ENCODE results near the gene SIGLEC9. TPM values are rescaled to one million over a fixed set of nuclear protein-coding genes. Genes with fewer than 3 reads are reported as not detected.

The SIGLEC9 gene
- total RNA-seq, 1 experiment from 2014 or later, result not detected

GRCh38 chr19:51144482-51145045 is 19.9 kb downstream of the SIGLEC9 start:
- Histone ChIP-seq H4K20me1 (ENCODE audit: insufficient read depth) (no peaks in the 10 kb centered on the region), H3K4me2 (ENCODE audit: low read length) (no peak overlapping the region), H3K27me3 (ENCODE audit: insufficient read depth, low read length) (peaks cover 3% of the 10 kb centered on the region; the same call in 1 of the 2 replicates), H3K9ac (ENCODE audit: low read length) (no peak overlapping the region), H3K27ac (ENCODE audit: low read depth, low read length) (no peak overlapping the region), H3K9me2 (ENCODE audit: insufficient read depth) (no peaks in the 10 kb centered on the region), H3K36me3 (ENCODE audit: control insufficient read depth in 1 of 2, insufficient read depth in 2 of 2, low read length in 2 of 2) (no peaks in the 10 kb centered on the region), H3K4me1 (ENCODE audit: control insufficient read depth in 1 of 2, insufficient read depth in 2 of 2, low read length in 2 of 2) (no peaks in the 10 kb centered on the region), H3K4me3 (replicated peaks in 1 of 2; ENCODE audit: low read depth in 1 of 2, low read length in 2 of 2) (no peak overlapping the region), H3K79me2 (ENCODE audit: insufficient read depth, low read length) (no peaks in the 10 kb centered on the region), H3K9me3 (ENCODE audit: control insufficient read depth in 1 of 2, insufficient read depth in 1 of 2, low read depth in 1 of 2, low read length in 2 of 2) (no peaks in the 10 kb centered on the region), H2AFZ (ENCODE audit: low read depth, low read length, poor library complexity, severe bottlenecking) (no peak overlapping the region)
- ChIA-PET CTCF (interaction anchor here (1.1 to 1.3 kb wide), 2 partner anchors 14 to 263 kb away, joined by 3 read pairs; no protein-coding TSS in a partner anchor), POLR2A (no interaction called here), RAD21 (ENCODE audit: low non-redundant PET in 1 of 2, low total read pairs in 2 of 2, uncharacterized antibody in 2 of 2, unreplicated experiment in 2 of 2) (no interaction called here)
- DNase-seq (ENCODE audit: low read depth, low spot score) (no peak), ATAC-seq (no peak)
- intact Hi-C loops (cut with micrococcal nuclease), result no loop called here
- TF ChIP-seq ZBTB33 (IDR thresholded peaks at IDR 0.05; ENCODE audit: extremely low read depth, insufficient replicate concordance, low read length), result no peak
- TF ChIP-seq EGR1 (IDR thresholded peaks at IDR 0.05; ENCODE audit: low read depth), result no peak
- TF ChIP-seq JUND (IDR thresholded peaks at IDR 0.05), result no peak
- TF ChIP-seq ELF1 (IDR thresholded peaks at IDR 0.05; ENCODE audit: borderline replicate concordance, low read depth), result no peak
- no peak for TF ChIP-seq ATF3 (IDR thresholded peaks at IDR 0.05)
- no TSS peak for BruUV-seq (replicated peaks)

- ChIA-PET RAD21 (ENCODE audit: low non-redundant PET in 1 of 2, low total read pairs in 2 of 2, uncharacterized antibody in 2 of 2, unreplicated experiment in 2 of 2) (no interaction called here), POLR2A (no interaction called here), CTCF (interaction anchor here (1.1 to 1.3 kb wide), 2 partner anchors 12 to 262 kb away, joined by 3 read pairs; no protein-coding TSS in a partner anchor)
- no peak for ATAC-seq
- H4K20me1 ChIP-seq (ENCODE audit: insufficient read depth), result no peaks in the 10 kb centered on the region
- no peak overlapping the region for H3K9ac ChIP-seq (ENCODE audit: low read length)
- H2AFZ ChIP-seq (ENCODE audit: low read depth, low read length, poor library complexity, severe bottlenecking), result no peak overlapping the region
- H3K9me3 ChIP-seq (ENCODE audit: control insufficient read depth in 1 of 2, insufficient read depth in 1 of 2, low read depth in 1 of 2, low read length in 2 of 2), result no peaks in the 10 kb centered on the region
- H3K9me2 ChIP-seq (ENCODE audit: insufficient read depth), result no peaks in the 10 kb centered on the region
- no TSS peak for BruUV-seq (replicated peaks)
- H3K79me2 ChIP-seq (ENCODE audit: insufficient read depth, low read length), result no peaks in the 10 kb centered on the region
- TF ChIP-seq CBX3 (IDR thresholded peaks at IDR 0.05; ENCODE audit: low read depth), result no peak
- no peak for TF ChIP-seq REST (IDR thresholded peaks at IDR 0.05; ENCODE audit: low read depth)
- no peak for TF ChIP-seq MAX (IDR thresholded peaks at IDR 0.05)
- no peak for TF ChIP-seq ATF3 (IDR thresholded peaks at IDR 0.05)
- H3K4me2 ChIP-seq (ENCODE audit: low read length), result no peak overlapping the region
- H3K27ac ChIP-seq (ENCODE audit: low read depth, low read length), result no peak overlapping the region
- H3K27me3 ChIP-seq (ENCODE audit: insufficient read depth, low read length), result no peaks in the 10 kb centered on the region; the same call in 1 of the 2 replicates
- intact Hi-C loops (cut with micrococcal nuclease), result no loop called here
- DNase-seq (ENCODE audit: low read depth, low spot score), result no peak
- no peaks in the 10 kb centered on the region for H3K4me1 ChIP-seq (ENCODE audit: control insufficient read depth in 1 of 2, insufficient read depth in 2 of 2, low read length in 2 of 2)
- no peaks in the 10 kb centered on the region for H3K36me3 ChIP-seq (ENCODE audit: control insufficient read depth in 1 of 2, insufficient read depth in 2 of 2, low read length in 2 of 2)
- no peak overlapping the region for H3K4me3 ChIP-seq (replicated peaks in 1 of 2; ENCODE audit: low read depth in 1 of 2, low read length in 2 of 2)
Measured at GRCh38 chr19:51145916-51146493, 21.3 kb downstream of the SIGLEC9 start.

Data from HCT116 (cell line).